22Rv1 (cell line): ENCODE data around the gene GRIN3B.

Experiments
- ZFX ChIP-seq: fragments of 450-650 bp; IDR thresholded peaks from 2 replicates; pipeline ENCODE4 v1.6.1; 2017; ENCODE audit warnings: antibody characterized with exemption, borderline replicate concordance
- TF ChIP-seq, protein P1 (sequence below): fragments of 450-650 bp; IDR thresholded peaks from 2 replicates; pipeline ENCODE4 v1.5.1; 2017; ENCODE audit warnings: mild to moderate bottlenecking

DNA sequence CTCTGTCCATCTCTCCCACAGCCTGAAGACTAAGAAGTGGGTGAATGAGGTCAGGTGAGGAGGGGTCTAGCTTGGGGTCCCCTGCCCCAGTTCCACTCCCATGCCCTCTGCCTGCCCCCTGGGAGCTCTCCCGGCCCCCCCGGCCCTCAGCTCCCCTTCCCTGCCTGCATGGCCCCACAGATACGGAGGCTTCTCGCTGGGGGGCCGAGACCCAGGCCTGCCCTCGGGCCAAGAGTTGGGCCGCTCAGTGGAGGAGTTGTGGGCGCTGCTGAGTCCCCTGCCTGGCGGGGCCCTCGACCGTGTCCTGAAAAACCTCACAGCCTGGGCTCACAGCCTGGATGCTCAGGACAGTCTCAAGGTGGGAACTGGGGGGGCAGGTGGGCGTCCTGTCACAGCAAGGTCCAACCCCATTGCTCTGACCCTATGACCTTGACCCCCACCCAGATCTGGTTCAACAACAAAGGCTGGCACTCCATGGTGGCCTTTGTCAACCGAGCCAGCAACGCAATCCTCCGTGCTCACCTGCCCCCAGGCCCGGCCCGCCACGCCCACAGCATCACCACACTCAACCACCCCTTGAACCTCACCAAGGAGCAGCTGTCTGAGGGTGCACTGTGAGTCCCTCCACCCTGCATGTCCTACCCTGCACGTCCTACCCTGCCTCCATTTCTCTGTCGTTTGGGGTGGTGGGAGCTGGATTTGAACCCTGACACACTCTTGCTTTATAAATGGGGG, 55.8 kb downstream of the GRIN3B start:
- TF ChIP-seq, protein P1, sequence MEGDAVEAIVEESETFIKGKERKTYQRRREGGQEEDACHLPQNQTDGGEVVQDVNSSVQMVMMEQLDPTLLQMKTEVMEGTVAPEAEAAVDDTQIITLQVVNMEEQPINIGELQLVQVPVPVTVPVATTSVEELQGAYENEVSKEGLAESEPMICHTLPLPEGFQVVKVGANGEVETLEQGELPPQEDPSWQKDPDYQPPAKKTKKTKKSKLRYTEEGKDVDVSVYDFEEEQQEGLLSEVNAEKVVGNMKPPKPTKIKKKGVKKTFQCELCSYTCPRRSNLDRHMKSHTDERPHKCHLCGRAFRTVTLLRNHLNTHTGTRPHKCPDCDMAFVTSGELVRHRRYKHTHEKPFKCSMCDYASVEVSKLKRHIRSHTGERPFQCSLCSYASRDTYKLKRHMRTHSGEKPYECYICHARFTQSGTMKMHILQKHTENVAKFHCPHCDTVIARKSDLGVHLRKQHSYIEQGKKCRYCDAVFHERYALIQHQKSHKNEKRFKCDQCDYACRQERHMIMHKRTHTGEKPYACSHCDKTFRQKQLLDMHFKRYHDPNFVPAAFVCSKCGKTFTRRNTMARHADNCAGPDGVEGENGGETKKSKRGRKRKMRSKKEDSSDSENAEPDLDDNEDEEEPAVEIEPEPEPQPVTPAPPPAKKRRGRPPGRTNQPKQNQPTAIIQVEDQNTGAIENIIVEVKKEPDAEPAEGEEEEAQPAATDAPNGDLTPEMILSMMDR, result no peak
- TF ChIP-seq ZFX, result no peak
